Lower leg skin (tissue), 4 donors: Measurements from ENCODE around the gene ENTR1. TPM values are rescaled to one million over a fixed set of nuclear protein-coding genes. Genes with fewer than 3 reads are reported as not detected.

Experiments
- DNase-seq, 2 donors: peaks; one replicate each; pipeline ENCODE4 v3.0.0-alpha.2; 2019; ENCODE audit warnings: low spot score in 2 of 2
- H3K4me3 ChIP-seq: fragments of 200-600 bp; sonication (generic); 2 replicates; pipeline ENCODE4 v1.5.1; 2017; ENCODE audit warnings: mild to moderate bottlenecking, low read depth; ENCODE audit not compliant: poor library complexity, severe bottlenecking
- CTCF ChIP-seq, 3 donors: fragments of 450-650 bp; IDR thresholded peaks; one replicate each; pipeline ENCODE4 v1.5.1; 2016; ENCODE audit warnings: antibody characterized with exemption in 3 of 3, mild to moderate bottlenecking in 3 of 3, moderate library complexity in 2 of 3
- POLR2A ChIP-seq, 2 donors: fragments of 450-650 bp; IDR thresholded peaks; one replicate each; pipeline ENCODE4 v1.6.1; 2016 to 2017; ENCODE audit warnings: antibody characterized with exemption in 2 of 2, mild to moderate bottlenecking in 1 of 2, moderate library complexity in 1 of 2
- WGBS, 2 donors: methylation state at CpG; one replicate each; pipeline ENCODE4 v1.1.5; 2018; 5-methylcytosine and 5-hydroxymethylcytosine counted together
- intact Hi-C: fragments of 100-400 bp; cut with DNase I; formaldehyde crosslinking; loops from one replicate; pipeline ENCODE4 v1.15.0; 2023; ENCODE audit warnings: low total_unique reads
- total RNA-seq, 4 donors: library from RNA; depleted of rRNA; stranded (reverse); fragments of >200 nt; gene quantifications; one replicate each; pipeline ENCODE4 v1.1.0, GENCODE V29; 2016

The ENTR1 gene
- total RNA-seq, 4 donors from 2014 or later, result 29.8 to 46.2 (median 36.6) TPM

- intact Hi-C loops, result no loop called here
- no peak overlapping the region for H3K4me3 ChIP-seq
- no peak for TF ChIP-seq POLR2A (IDR thresholded peaks at IDR 0.05)
- TF ChIP-seq CTCF (IDR thresholded peaks at IDR 0.05), result no peak
- DNase-seq, result no peak
- 88 to 90% methylated on average over 15 of the region's 15 CpGs for WGBS, 2 donors
These were observed 30.8 kb upstream of the ENTR1 start for GRCh38 chr9:136441191-136441680.

GRCh38 chr9:136439481-136440408 lies 29.3 kb upstream of the ENTR1 start, which contains the start of gene INPP5E:
Gene INPP5E, minus strand, starts transcription at chr9:136439845. Its CDS starts 426 bp downstream, at chr9:136439419.
- H3K4me3 ChIP-seq, result peak within 1 kb of the TSS; percentile 85
- peak; percentile 33 to 93 for DNase-seq
- TF ChIP-seq POLR2A (IDR thresholded peaks at IDR 0.05), result no peak
- WGBS, 2 donors, result 10 to 26% methylated on average over 20 to 53 of the region's 90 CpGs
- intact Hi-C loops, result no loop called here

GRCh38 chr9:136438548-136439480 lies 28.4 kb upstream of the ENTR1 start:
- H3K4me3 ChIP-seq, result peak overlapping the region; percentile 85
- DNase-seq, result no peak
- WGBS, 2 donors, result 1 to 2% methylated on average over 22 to 62 of the region's 91 CpGs
- intact Hi-C loops, result no loop called here
- TF ChIP-seq POLR2A (IDR thresholded peaks at IDR 0.05), result no peak
- TF ChIP-seq CTCF (IDR thresholded peaks at IDR 0.05), result no peak

GRCh38 chr9:136437839-136438547 lies 27.6 kb upstream of the ENTR1 start:
- intact Hi-C loops, result no loop called here
- no peak for DNase-seq
- 38 to 47% methylated on average over 35 of the region's 37 CpGs for WGBS, 2 donors
- H3K4me3 ChIP-seq, result peak overlapping the region; percentile 85
- TF ChIP-seq CTCF (IDR thresholded peaks at IDR 0.05), result no peak

- intact Hi-C loops, result no loop called here
- TF ChIP-seq CTCF (IDR thresholded peaks at IDR 0.05) (no peak), POLR2A (IDR thresholded peaks at IDR 0.05) (no peak)
- H3K4me3 ChIP-seq, result no peak overlapping the region
- DNase-seq, result no peak
- 32 to 46% methylated on average over 7 of the region's 8 CpGs for WGBS, 2 donors
These were observed 27.0 kb upstream of the ENTR1 start for GRCh38 chr9:136437430-136437829.
